Measurements from ENCODE around the gene SUB1. TPM values are rescaled to one million over a fixed set of nuclear protein-coding genes. Genes with fewer than 3 reads are reported as not detected.
A peak's percentile ranks its signal among the peaks of the same experiment; 100 is the strongest.
"Not testable (repeated sequence)": the region's sequence is repeated elsewhere in the genome, so short reads cannot be mapped to it uniquely, and the experiment has no call there.

The SUB1 gene
- total RNA-seq, 2 donors from 2014 or later, result 263 to 402 TPM

DNA sequence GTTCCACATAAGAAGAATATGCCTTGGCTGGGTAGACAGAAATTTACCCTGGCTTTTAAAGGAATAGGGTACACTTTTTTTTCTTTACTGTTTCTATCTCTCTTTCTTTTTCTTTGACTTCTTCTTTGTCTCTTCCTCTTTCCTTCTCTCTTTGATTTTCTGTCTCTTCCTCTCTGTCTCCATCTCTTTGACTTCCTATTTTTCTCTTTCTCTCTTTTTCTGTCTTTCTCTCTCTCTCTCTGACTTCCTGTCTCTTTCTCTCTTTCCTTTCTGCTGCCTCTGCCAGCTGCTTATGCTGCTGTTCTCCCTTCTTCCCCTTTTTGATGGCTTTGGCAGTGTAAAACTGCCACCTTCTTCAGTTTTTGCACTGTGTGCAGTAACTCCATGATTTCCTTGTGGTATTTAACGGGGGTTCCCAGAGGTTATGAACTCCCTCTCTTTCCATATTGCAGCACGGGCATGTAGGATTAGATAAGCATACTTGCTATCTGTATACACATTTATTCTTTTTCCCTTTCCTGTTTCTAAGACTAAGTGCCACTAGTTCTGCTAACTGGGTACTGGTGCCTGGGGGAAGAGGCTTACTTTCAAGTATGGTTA, 31.1 kb upstream of the SUB1 start:
- H3K4me3 Mint-ChIP-seq; H3K9me3 Mint-ChIP-seq; H3K27me3 Mint-ChIP-seq; H3K4me1 Mint-ChIP-seq; ATAC-seq (replicated peaks): not testable (repeated sequence)
- peak overlapping the region; percentile 28 for H3K27ac Mint-ChIP-seq
- peaks cover 21% of the 10 kb centered on the region for H3K36me3 Mint-ChIP-seq (ENCODE audit: low read depth)

DNA sequence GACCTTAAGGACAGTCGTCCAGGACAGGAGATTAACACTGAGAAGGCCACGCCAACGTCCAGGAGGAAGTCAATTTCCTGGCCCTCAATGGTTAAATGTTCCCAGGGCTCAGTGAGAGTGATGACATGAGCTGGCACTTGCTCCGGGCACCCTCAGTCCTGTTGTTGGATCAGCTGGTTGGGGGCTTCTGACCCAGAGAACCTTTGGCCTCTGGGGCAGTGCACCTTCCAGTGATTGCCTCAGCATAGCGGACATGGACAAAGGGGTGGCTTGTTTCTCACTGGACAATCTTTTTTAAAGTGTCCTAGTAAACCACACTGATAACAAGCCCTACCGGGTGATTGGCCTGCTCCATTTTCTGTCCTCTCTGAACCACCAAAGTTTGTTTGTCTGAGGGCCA, 28.8 kb upstream of the SUB1 start:
- H3K27ac Mint-ChIP-seq; H3K27me3 Mint-ChIP-seq; ATAC-seq (replicated peaks); H3K9me3 Mint-ChIP-seq; H3K4me3 Mint-ChIP-seq; H3K4me1 Mint-ChIP-seq: not testable (repeated sequence)
- H3K36me3 Mint-ChIP-seq (ENCODE audit: low read depth), result peaks cover 24% of the 10 kb centered on the region

DNA sequence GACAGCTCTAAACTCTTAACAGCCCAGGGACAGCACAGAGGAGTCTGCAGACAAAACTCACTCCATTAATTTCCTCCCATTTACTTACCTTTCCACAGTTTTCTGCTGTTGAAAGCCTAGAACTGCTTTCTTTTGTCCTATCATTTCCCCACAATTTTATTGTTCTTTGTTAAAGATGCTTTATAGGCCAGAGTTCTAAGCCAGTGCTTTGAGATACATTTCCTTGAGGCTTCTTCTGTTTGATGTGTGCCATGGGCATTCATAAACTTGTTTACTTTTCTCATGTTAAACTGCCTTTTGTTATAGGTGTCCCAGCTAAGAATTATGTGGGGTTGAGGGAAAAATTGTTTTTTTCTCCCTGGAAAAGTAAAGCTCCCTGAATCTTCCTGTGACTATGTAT, 25.9 kb upstream of the SUB1 start:
- Mint-ChIP-seq H3K36me3 (ENCODE audit: low read depth) (peaks cover 18% of the 10 kb centered on the region), H3K9me3 (no peaks in the 10 kb centered on the region), H3K27me3 (no peaks in the 10 kb centered on the region), H3K27ac (no peak overlapping the region), H3K4me1 (peaks cover 5% of the 10 kb centered on the region), H3K4me3 (no peak overlapping the region)
- no peak for ATAC-seq (replicated peaks)

DNA sequence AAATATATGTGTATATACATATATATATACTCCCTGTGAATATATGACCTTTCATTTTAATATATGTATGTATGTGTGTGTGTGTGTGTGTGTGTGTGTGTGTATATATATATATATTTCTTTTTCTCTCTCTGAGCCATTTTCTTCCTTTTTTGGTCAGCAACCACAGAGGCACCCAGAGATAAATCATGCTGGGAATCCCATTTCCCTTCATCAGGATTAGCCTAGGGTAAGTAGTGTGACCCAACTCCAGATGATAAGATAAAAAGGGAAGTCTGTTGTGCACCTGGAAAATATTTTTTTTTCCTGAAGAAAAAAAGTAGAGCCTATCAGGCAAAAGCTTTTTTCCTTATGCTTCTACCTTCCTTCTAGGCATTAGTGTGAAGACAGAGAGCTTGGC, 25.4 kb upstream of the SUB1 start:
- Mint-ChIP-seq H3K9me3 (no peaks in the 10 kb centered on the region), H3K27ac (no peak overlapping the region), H3K36me3 (ENCODE audit: low read depth) (peaks cover 18% of the 10 kb centered on the region), H3K27me3 (no peaks in the 10 kb centered on the region), H3K4me1 (peaks cover 4% of the 10 kb centered on the region), H3K4me3 (no peak overlapping the region)
- ATAC-seq (replicated peaks), result no peak

DNA sequence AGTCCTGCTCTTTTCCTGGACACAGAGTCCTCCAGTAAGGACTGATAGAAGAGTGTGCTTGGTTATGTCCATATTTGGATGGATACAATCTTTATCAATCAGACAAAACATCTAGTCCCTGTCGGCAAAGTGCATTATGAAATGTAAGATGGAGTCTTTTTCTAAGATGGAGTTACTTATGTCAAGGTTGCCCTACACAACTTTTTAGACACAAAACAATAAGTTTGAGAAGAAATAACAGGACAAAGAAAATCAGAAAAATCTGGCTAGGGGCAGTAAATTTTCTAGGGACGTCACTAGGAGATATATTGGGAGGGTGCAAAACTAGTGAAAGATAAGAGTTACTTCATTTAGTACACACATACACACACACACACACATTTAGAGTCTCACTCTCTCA, 23.3 kb upstream of the SUB1 start:
- peaks cover 18% of the 10 kb centered on the region for H3K36me3 Mint-ChIP-seq (ENCODE audit: low read depth)
- ATAC-seq (replicated peaks), result no peak
- H3K27ac Mint-ChIP-seq, result no peak overlapping the region
- H3K9me3 Mint-ChIP-seq, result no peaks in the 10 kb centered on the region
- no peak overlapping the region for H3K4me3 Mint-ChIP-seq
- no peaks in the 10 kb centered on the region for H3K27me3 Mint-ChIP-seq
- peaks cover 4% of the 10 kb centered on the region for H3K4me1 Mint-ChIP-seq

DNA sequence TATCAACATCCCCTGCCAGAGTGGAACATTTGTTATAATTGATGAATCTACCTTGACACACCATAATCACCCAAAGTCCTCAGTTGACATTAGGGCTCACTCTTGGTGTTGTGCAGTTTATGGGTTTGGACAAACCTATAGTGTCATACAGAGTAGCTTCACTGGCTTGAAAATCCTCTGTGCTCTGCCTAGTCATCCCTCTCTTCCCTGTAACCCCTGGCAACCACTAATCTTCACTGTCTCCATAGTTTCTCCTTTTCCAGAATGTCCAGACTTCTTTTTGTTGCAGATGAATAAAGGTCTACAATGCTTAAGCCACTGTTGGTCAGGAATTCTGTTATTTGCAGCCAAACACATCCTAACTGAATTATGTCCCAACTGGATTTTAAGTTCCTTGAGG, 22.5 kb upstream of the SUB1 start:
- Mint-ChIP-seq H3K9me3 (no peaks in the 10 kb centered on the region), H3K27ac (no peak overlapping the region), H3K36me3 (ENCODE audit: low read depth) (peaks cover 18% of the 10 kb centered on the region), H3K27me3 (no peaks in the 10 kb centered on the region), H3K4me1 (peaks cover 4% of the 10 kb centered on the region), H3K4me3 (no peak overlapping the region)
- ATAC-seq (replicated peaks), result no peak

DNA sequence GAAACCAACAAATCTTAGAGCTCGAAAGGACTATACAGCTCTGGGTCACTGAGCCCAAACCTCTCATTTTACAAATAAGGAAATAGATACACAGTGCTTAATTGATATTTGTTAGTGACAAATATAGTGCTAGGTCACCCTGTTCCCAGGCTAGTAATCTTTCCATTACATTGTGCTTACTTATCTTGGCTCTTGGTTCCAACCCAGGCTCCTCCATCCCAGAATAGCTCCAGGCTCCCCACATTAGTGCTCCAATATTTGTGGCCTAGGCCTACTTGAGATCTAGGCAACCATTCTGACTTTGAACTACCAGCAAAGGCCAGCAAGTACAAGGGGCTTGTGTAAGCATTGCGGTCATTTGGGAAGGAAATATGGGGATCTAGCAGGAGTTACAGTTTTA, 21.7 kb upstream of the SUB1 start:
- no peak for ATAC-seq (replicated peaks)
- no peaks in the 10 kb centered on the region for H3K27me3 Mint-ChIP-seq
- no peak overlapping the region for H3K4me3 Mint-ChIP-seq
- peaks cover 4% of the 10 kb centered on the region for H3K4me1 Mint-ChIP-seq
- no peak overlapping the region for H3K27ac Mint-ChIP-seq
- H3K9me3 Mint-ChIP-seq, result no peaks in the 10 kb centered on the region
- H3K36me3 Mint-ChIP-seq (ENCODE audit: low read depth), result peaks cover 18% of the 10 kb centered on the region

DNA sequence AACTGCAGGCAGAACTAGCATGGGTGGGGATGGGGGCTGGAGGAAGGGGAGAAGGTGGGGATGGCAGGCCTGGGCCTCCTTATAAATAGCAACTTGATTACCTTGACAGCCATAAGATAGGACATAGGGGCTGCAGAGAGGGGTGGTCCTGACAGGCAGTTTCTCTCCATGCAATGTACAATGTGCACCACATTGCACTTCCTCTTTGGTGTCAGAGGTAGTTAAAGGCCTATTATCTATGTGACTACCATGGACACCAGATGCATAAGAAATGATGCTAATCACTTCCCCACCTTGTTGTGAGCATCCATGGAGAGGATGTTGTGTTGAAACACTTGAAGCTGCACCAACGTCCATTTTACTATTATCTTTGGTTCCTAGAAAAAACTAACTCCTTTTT, 20.2 kb upstream of the SUB1 start:
- no peak for ATAC-seq (replicated peaks)
- Mint-ChIP-seq H3K4me1 (peaks cover 10% of the 10 kb centered on the region), H3K36me3 (ENCODE audit: low read depth) (peaks cover 24% of the 10 kb centered on the region), H3K27ac (no peak overlapping the region), H3K4me3 (no peak overlapping the region), H3K27me3 (no peaks in the 10 kb centered on the region), H3K9me3 (no peaks in the 10 kb centered on the region)

DNA sequence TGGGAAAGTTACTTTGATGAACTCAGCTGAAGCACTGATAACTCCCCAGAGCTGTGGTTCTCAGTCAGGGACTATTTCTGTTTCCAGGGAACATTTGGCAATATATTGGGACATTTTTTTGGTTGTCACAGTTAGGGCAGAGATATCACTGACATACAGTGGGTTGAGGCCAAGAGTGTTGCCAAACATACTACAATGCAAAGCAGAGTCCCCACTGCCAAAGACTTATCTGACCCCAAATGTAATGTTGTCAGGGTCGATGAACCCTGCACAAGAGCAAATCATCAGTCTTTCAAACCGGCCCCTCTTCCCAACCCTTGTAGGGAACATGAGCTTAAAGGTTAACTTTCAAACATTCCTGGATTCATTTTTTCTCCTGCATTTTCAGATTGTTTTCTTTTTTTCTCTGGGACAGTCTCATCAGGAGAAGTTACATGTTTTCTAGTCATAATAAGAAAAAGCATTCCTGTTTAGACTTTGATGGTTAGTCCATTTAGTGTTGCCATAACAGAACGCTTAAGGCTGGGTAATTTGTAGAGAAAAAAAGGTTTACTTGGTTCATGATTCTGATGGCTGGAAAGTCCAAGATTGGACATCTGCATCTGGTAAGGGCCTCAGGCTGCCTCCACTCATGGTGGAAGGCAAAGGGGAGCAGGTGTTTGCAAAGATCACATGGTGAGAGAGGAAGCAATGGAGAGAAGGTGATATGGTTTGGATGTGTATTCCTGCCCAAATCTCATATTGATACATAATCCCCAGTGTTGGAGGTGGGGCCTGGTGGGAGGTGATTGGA, 18.8 kb upstream of the SUB1 start:
- Mint-ChIP-seq H3K4me3 (no peak overlapping the region), H3K27ac (no peak overlapping the region), H3K36me3 (ENCODE audit: low read depth) (peaks cover 13% of the 10 kb centered on the region), H3K9me3 (no peaks in the 10 kb centered on the region), H3K4me1 (peaks cover 6% of the 10 kb centered on the region), H3K27me3 (no peaks in the 10 kb centered on the region)
- ATAC-seq (replicated peaks), result no peak

DNA sequence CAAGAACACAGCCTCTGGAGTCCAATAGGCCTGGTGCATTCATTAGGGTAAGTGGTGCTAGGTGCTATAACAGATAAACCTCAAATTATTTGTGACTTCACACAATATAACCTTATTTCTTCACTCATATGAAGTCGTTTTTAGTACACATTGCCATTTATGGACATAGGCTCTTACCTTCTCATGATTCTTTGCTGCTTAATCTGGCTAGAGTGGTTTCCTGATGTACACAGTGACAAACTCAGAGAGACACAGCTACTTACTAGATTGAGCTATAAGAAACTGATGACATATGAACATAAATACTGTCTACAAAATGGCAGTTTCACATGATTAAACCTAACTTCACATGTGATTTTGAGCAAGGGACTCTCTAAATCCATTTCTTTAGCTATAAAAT, 14.2 kb upstream of the SUB1 start:
- no peaks in the 10 kb centered on the region for H3K27me3 Mint-ChIP-seq
- no peaks in the 10 kb centered on the region for H3K9me3 Mint-ChIP-seq
- H3K4me3 Mint-ChIP-seq, result no peak overlapping the region
- no peak for ATAC-seq (replicated peaks)
- H3K27ac Mint-ChIP-seq, result no peak overlapping the region
- H3K36me3 Mint-ChIP-seq (ENCODE audit: low read depth), result peaks cover 9% of the 10 kb centered on the region
- peaks cover 6% of the 10 kb centered on the region for H3K4me1 Mint-ChIP-seq

DNA sequence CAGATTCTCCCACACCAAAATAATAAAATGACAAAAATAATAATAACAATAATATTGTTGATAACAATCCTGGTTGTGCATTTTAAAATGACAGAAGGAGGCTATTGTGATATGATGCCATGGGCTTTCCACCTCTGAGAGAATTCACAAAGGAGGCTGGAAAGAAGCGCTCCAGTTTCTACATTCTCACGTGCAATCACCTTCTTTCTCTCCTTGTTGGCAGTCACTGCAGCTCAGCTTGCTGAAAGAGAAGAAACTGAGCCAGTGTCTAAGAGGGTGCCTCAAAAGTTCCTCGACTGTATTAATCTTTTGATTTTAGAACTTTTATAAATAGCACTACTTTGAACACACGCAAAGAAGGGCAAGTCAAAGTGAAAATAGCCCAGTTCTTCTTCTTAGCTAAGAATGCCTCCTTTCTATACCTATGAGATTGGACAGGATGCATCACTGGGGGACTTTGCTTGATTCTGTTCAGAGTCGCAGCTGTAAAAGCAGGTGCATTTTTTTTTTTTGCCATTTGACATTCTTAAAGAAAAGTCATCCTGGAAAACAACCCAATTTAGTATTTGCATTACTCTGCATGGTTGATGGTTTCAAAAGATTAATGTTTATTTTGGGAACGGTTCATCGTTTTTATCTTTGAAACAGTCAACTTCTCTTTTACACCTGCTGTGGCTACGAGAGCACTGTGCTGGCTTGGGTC, 12.4 kb upstream of the SUB1 start:
- Mint-ChIP-seq H3K4me3 (no peak overlapping the region), H3K27me3 (no peaks in the 10 kb centered on the region), H3K36me3 (ENCODE audit: low read depth) (peaks cover 9% of the 10 kb centered on the region), H3K9me3 (no peaks in the 10 kb centered on the region), H3K4me1 (peaks cover 6% of the 10 kb centered on the region), H3K27ac (no peak overlapping the region)
- ATAC-seq (replicated peaks), result peak; percentile 64

DNA sequence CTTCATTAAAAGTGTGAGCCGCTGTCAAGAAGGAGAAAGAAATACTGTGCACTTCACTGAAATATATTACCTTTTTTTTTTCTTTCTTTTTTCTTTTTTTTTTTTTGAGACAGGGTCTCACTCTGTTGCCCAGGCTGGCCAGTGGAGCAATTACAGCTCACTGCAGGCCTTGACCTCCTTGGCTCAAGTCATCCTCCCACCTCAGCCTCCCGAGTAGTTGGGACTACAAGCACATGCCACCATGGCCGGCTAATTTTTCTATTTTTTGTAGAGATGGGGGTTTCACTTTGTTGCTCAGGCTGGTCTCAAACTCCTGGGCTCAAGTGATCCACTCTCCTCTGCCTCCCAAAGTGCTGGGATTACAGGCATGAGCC, 11.9 kb upstream of the SUB1 start:
- not testable (repeated sequence) for H3K36me3 Mint-ChIP-seq (ENCODE audit: low read depth); H3K4me1 Mint-ChIP-seq; H3K4me3 Mint-ChIP-seq; H3K27ac Mint-ChIP-seq; ATAC-seq (replicated peaks); H3K9me3 Mint-ChIP-seq; H3K27me3 Mint-ChIP-seq

DNA sequence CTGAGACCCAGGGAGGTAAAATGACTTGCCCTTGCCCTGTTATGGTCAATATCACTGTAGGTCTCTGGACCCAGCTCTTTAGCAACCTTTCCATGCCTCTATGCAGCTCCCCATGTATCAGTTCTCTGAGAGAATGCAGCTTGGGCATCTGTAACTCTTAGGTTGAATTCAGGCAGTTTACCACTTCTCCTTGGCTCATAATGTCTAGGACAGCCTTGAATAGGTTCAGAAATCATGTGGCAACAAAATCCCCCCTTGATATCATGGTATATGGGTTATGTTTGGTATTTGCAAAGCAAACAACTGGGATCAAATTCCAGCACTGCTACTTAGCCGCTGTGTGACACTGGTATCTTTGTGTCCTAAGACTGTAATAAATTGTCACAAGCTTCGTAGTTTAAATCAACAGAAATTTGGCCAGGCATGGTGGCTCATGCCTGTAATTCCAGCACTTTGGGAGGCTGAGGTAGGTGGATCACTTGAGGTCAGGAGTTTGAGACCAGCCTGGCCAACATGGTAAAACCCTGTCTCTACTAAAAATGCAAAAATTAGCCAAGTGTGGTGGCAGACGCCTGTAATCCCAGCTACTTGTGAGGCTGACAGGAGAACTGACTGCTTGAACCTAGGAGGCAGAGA, 10.7 kb upstream of the SUB1 start:
- Mint-ChIP-seq H3K4me3 (no peak overlapping the region), H3K36me3 (ENCODE audit: low read depth) (peaks cover 3% of the 10 kb centered on the region), H3K9me3 (no peaks in the 10 kb centered on the region), H3K27me3 (no peaks in the 10 kb centered on the region), H3K27ac (no peak overlapping the region), H3K4me1 (no peaks in the 10 kb centered on the region)
- no peak for ATAC-seq (replicated peaks)

DNA sequence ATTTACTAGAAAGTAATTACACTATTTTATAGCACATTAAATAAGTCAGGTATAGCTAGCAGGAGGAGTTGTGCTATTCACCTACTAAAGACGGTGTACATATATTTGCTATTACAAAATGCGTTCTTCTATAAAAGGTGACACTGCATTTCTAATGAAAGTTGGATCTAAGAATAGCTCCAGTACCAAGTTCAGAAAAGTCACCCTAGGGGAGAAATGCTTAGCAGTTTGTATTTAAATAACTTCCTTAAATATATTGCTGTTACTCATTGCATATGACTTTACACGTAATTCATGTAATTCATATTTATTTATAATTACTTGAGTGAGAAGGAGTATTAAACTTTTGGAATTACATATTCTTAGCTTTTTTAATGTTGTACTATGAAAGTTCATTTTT, 7.0 kb upstream of the SUB1 start:
- Mint-ChIP-seq H3K36me3 (ENCODE audit: low read depth) (peaks cover 5% of the 10 kb centered on the region), H3K4me1 (peaks cover 13% of the 10 kb centered on the region), H3K9me3 (no peaks in the 10 kb centered on the region), H3K27me3 (no peaks in the 10 kb centered on the region), H3K4me3 (no peak overlapping the region), H3K27ac (no peak overlapping the region)
- no peak for ATAC-seq (replicated peaks)

DNA sequence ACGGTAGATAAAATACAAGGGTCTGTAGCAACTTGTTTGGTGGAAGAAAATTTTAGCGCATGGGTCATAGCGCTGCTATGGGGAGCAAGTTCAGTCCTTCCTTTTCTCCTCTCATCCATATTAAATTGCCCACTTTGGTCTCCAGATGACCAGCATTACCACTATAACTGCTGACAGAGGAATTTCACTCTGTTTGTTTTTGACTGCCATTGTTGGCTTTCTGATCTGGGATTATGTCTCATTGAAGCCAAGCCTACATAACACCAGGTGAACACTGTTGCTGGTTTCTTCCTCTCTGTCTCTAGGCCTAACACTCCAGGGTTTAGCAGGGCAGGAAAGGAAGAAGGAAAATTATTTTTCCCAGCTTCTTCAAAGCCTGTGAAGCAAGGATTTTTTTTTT, 6.6 kb upstream of the SUB1 start:
- H3K9me3 Mint-ChIP-seq, result no peaks in the 10 kb centered on the region
- no peaks in the 10 kb centered on the region for H3K27me3 Mint-ChIP-seq
- no peak overlapping the region for H3K27ac Mint-ChIP-seq
- H3K4me3 Mint-ChIP-seq, result no peak overlapping the region
- no peak for ATAC-seq (replicated peaks)
- H3K4me1 Mint-ChIP-seq, result peaks cover 17% of the 10 kb centered on the region
- peaks cover 5% of the 10 kb centered on the region for H3K36me3 Mint-ChIP-seq (ENCODE audit: low read depth)

All from activated T-helper 17 cell treated with anti-CD3 and anti-CD28 coated beads, Interleukin-2, amount 50 U/mL, for 72 hours (primary cell).